Gastrocnemius medialis (tissue), 4 donors: Measurements from ENCODE around the gene PIN4. TPM values are rescaled to one million over a fixed set of nuclear protein-coding genes. Genes with fewer than 3 reads are reported as not detected.

Experiments used
- ATAC-seq, 2 donors: fragments of 150-250 bp; one replicate each; pipeline ENCODE4 v1.9.1; 2016
- DNase-seq, 2 donors: peaks; one replicate each; pipeline ENCODE4 v3.0.0-alpha.2; 2019
- H3K27ac ChIP-seq, 4 donors: fragments of 200-600 bp; sonication (generic); 1 replicate in 1 of 4; 2 replicates in 3 of 4; pipeline ENCODE4 v1.5.1; 2016 to 2018; ENCODE audit warnings: mild to moderate bottlenecking in 2 of 4, moderate library complexity in 1 of 4
- H3K27me3 ChIP-seq, 3 donors: fragments of 200-600 bp; sonication (generic) in 2 of 3; 1 replicate in 1 of 3; 2 replicates in 2 of 3; pipeline versions ENCODE4 v1.5.1 to v1.6.0; 2016 to 2019; ENCODE audit warnings: mild to moderate bottlenecking in 1 of 3, moderate library complexity in 1 of 3
- H3K36me3 ChIP-seq, 2 donors: fragments of 200-600 bp; sonication (generic) in 1 of 2; one replicate each; pipeline ENCODE4 v1.5.1; 2017 to 2018
- H3K4me1 ChIP-seq, 2 donors: fragments of 200-600 bp; sonication (generic) in 1 of 2; one replicate each; pipeline ENCODE4 v1.5.1; 2016 to 2017; ENCODE audit warnings: mild to moderate bottlenecking in 2 of 2
- H3K4me3 ChIP-seq, 4 donors: fragments of 200-600 bp; sonication (generic) in 3 of 4; 1 replicate in 1 of 4; 2 replicates in 3 of 4; pipeline ENCODE4 v1.5.1; 2016 to 2019; ENCODE audit warnings: mild to moderate bottlenecking in 2 of 4
- H3K9me3 ChIP-seq, 3 donors: fragments of 200-600 bp; sonication (generic) in 2 of 3; 1 replicate in 1 of 3; 2 replicates in 2 of 3; pipeline ENCODE4 v1.5.1; 2016 to 2019
- CTCF ChIP-seq, 5 experiments: fragments of 450-650 bp in 3 of 5; fragments of 200-600 bp in 2 of 5; sonication (generic) in 2 of 5; IDR thresholded peaks in 4 of 5; conservative IDR thresholded peaks in 1 of 5; 1 replicate in 4 of 5; 2 replicates in 1 of 5; pipeline ENCODE4 v1.5.1; 2016 to 2019; ENCODE audit warnings: antibody characterized with exemption in 5 of 5, mild to moderate bottlenecking in 3 of 5, moderate library complexity in 3 of 5
- POLR2A ChIP-seq, 2 donors: fragments of 450-650 bp; IDR thresholded peaks; one replicate each; pipeline ENCODE4 v1.6.1; 2017; ENCODE audit warnings: antibody characterized with exemption in 2 of 2, mild to moderate bottlenecking in 2 of 2, moderate library complexity in 2 of 2
- in situ Hi-C, 4 donors: fragments of 200-750 bp; cut with MboI; loops; one replicate each; pipeline versions ENCODE4 v1.15.0 to v1.8.0; 2017; ENCODE audit warnings: low sequenced_read_pairs in 4 of 4
- intact Hi-C: fragments of 100-400 bp; cut with DNase I; formaldehyde crosslinking; loops from one replicate; pipeline ENCODE4 v1.15.1; 2023; ENCODE audit warnings: low total_unique reads
- total RNA-seq, 4 donors: library from RNA; depleted of rRNA; stranded (reverse); fragments of >200 nt; gene quantifications; one replicate each; pipeline versions ENCODE4 v1.1.0 to v1.2.3, GENCODE V29; 2016

The PIN4 gene
- total RNA-seq, 4 donors from 2014 or later = 4.7 to 11.2 (median 8.5) TPM

- TF ChIP-seq POLR2A (IDR thresholded peaks at IDR 0.05) (no peak), CTCF (IDR thresholded peaks at IDR 0.05 in 4 of 5, conservative IDR thresholded peaks at IDR 0.05 in 1 of 5) (no peak)
- ATAC-seq (no peak), DNase-seq (no peak)
- Histone ChIP-seq H3K4me3 (no peak overlapping the region), H3K4me1 (no peaks in the 10 kb centered on the region), H3K9me3 (no peaks in the 10 kb centered on the region), H3K36me3 (no peaks in the 10 kb centered on the region), H3K27ac (no peak overlapping the region), H3K27me3 (peaks cover 0 to 7% (median under 1%) of the 10 kb centered on the region in 3 donors)
- intact Hi-C loops = no loop called here
- in situ Hi-C loops = no loop called here
Measured at GRCh38 chrX:72139538-72139937, 42.0 kb upstream of the PIN4 start.

- H3K36me3 ChIP-seq = no peaks in the 10 kb centered on the region
- in situ Hi-C loops = no loop called here
Measured at GRCh38 chrX:72141372-72142004, 40.1 kb upstream of the PIN4 start.

GRCh38 chrX:72142094-72142793 lies 39.3 kb upstream of the PIN4 start:
- no peak overlapping the region for H3K27ac ChIP-seq
- DNase-seq (no peak), ATAC-seq (no peak)
- H3K4me1 ChIP-seq = no peaks in the 10 kb centered on the region
- H3K27me3 ChIP-seq = no peaks in the 10 kb centered on the region
- TF ChIP-seq POLR2A (IDR thresholded peaks at IDR 0.05) = no peak
- no peak for TF ChIP-seq CTCF (IDR thresholded peaks at IDR 0.05 in 4 of 5, conservative IDR thresholded peaks at IDR 0.05 in 1 of 5)
- intact Hi-C loops (no loop called here), in situ Hi-C loops (no loop called here)
- no peaks in the 10 kb centered on the region for H3K9me3 ChIP-seq
- H3K4me3 ChIP-seq = no peak overlapping the region
- H3K36me3 ChIP-seq = no peaks in the 10 kb centered on the region

More at GRCh38 chrX:72141372-72142004, 40.1 kb upstream of the PIN4 start:
- TF ChIP-seq CTCF (IDR thresholded peaks at IDR 0.05 in 4 of 5, conservative IDR thresholded peaks at IDR 0.05 in 1 of 5) (no peak), POLR2A (IDR thresholded peaks at IDR 0.05) (no peak)
- no peaks in the 10 kb centered on the region for H3K4me1 ChIP-seq
- H3K4me3 ChIP-seq = no peak overlapping the region
- H3K27me3 ChIP-seq = no peaks in the 10 kb centered on the region
- no peak overlapping the region for H3K27ac ChIP-seq
- ATAC-seq (no peak), DNase-seq (no peak)
- intact Hi-C loops = no loop called here
- H3K9me3 ChIP-seq = no peaks in the 10 kb centered on the region

GRCh38 chrX:72142794-72143608 lies 38.6 kb upstream of the PIN4 start:
- Histone ChIP-seq H3K27ac (no peak overlapping the region), H3K27me3 (no peaks in the 10 kb centered on the region), H3K9me3 (no peaks in the 10 kb centered on the region), H3K4me3 (no peak overlapping the region), H3K36me3 (no peaks in the 10 kb centered on the region), H3K4me1 (no peaks in the 10 kb centered on the region)
- ATAC-seq (no peak), DNase-seq (no peak)
- in situ Hi-C loops (no loop called here), intact Hi-C loops (no loop called here)
- TF ChIP-seq CTCF (IDR thresholded peaks at IDR 0.05 in 4 of 5, conservative IDR thresholded peaks at IDR 0.05 in 1 of 5) (no peak), POLR2A (IDR thresholded peaks at IDR 0.05) (no peak)
